Right lobe of liver (tissue), 4 donors: ENCODE results near the gene SYT1.

Experiments used
- POLR2A ChIP-seq: fragments of 450-650 bp; IDR thresholded peaks from one replicate; pipeline ENCODE4 v1.6.1; 2017; ENCODE audit warnings: antibody characterized with exemption, mild to moderate bottlenecking
- TF ChIP-seq, protein P1 (sequence below), 4 donors: fragments of 200-600 bp in 3 of 4; fragments of 450-650 bp in 1 of 4; IDR thresholded peaks; one replicate each; pipeline versions ENCODE4 v1.5.1 to v1.8.0; 2016 to 2022; ENCODE audit warnings: antibody characterized with exemption in 4 of 4, mild to moderate bottlenecking in 2 of 4
- donor health status: DM: no; HTN: no; CAD: no.
- donor health status: DM: no; HTN: no; CAD: no.
- donor health status: DM: no; HTN: yes; CAD: no.

DNA sequence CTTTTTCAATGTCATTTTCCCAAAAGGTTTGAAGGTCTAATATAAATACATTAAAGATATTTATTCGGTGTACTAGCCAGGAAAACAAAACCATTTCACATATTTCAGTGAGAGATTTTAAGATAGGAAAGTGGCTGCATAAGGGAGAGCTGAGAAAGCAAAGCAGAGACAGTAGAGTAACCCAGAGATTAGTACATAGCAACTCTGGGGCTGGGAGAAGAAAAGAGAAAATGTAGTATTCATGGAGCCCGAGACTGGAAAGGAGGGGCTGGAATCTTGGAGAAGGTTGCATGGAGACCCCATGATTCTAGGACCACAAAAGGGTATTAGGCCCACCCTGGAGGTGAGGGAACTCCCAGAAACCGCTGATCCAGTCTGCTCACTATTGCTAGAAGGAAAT, 589.2 kb downstream of the SYT1 start:
- TF ChIP-seq, protein P1, sequence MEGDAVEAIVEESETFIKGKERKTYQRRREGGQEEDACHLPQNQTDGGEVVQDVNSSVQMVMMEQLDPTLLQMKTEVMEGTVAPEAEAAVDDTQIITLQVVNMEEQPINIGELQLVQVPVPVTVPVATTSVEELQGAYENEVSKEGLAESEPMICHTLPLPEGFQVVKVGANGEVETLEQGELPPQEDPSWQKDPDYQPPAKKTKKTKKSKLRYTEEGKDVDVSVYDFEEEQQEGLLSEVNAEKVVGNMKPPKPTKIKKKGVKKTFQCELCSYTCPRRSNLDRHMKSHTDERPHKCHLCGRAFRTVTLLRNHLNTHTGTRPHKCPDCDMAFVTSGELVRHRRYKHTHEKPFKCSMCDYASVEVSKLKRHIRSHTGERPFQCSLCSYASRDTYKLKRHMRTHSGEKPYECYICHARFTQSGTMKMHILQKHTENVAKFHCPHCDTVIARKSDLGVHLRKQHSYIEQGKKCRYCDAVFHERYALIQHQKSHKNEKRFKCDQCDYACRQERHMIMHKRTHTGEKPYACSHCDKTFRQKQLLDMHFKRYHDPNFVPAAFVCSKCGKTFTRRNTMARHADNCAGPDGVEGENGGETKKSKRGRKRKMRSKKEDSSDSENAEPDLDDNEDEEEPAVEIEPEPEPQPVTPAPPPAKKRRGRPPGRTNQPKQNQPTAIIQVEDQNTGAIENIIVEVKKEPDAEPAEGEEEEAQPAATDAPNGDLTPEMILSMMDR (IDR thresholded peaks at IDR 0.05): no peak
- no peak for TF ChIP-seq POLR2A
